Astrocyte of the hippocampus (primary cell): ENCODE measurements around the gene OR2L8.

ENCODE experiments used
- DNase-seq: peaks from one replicate; pipeline ENCODE4 v3.0.0; 2011; ENCODE audit warnings: low read depth, low spot score

Gene OR2L8

DNA sequence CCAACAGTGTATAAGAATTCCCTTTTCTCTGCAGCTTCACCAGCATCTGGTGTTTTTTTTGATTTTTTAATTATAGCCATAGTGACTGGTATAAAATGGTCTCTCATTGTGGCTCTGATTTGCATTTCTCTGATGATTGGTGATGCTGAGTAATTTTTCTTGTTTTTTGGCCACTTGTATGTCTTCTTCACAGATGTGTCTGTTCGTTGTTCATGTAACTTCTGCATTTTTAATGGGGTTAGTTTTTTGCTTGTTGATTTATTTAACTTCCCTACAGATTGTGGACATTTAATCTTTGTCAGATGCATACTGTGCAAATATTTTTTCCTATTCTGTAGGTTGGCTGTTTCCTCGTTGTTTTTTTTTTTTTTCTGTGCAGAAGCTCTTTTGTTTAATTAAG is 44.3 kb downstream of the OR2L8 start:
- DNase-seq: no peak

DNA sequence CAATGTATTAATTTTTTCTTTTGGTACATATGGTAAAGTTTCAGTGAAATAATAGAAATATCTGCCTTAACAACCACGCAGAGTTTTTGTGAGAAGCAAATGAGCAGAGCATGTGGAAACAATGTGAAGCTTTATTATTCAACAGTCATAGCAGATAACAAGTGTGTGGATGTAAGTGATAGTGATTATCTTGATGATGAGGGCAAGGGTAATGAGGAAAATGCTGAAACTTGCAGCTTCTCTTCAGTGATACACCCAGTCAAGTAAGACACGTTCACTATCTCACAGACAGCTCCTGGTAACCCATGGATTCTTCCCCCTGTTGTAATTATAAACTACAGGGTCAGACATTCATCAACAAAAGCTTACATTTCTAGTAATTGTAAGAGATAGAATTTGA is 50.2 kb downstream of the OR2L8 start:
- DNase-seq: no peak
